NCI-H460 (cell line): ENCODE measurements around the gene NFAM1. TPM values are rescaled to one million over a fixed set of nuclear protein-coding genes. Genes with fewer than 3 reads are reported as not detected.

Experiments used
- DNase-seq: peaks from one replicate; pipeline ENCODE4 v3.0.0-alpha.2; 2016; ENCODE audit warnings: low read depth; ENCODE audit errors: extremely low read depth
- total RNA-seq: library from RNA; depleted of rRNA; stranded (reverse); fragments of >200 nt; shearing (Covaris generic); gene quantifications from 2 replicates; pipeline ENCODE4 v1.2.3, GENCODE V29; 2014

NFAM1 gene
- total RNA-seq, 1 experiment from 2014 or later: not detected

DNA sequence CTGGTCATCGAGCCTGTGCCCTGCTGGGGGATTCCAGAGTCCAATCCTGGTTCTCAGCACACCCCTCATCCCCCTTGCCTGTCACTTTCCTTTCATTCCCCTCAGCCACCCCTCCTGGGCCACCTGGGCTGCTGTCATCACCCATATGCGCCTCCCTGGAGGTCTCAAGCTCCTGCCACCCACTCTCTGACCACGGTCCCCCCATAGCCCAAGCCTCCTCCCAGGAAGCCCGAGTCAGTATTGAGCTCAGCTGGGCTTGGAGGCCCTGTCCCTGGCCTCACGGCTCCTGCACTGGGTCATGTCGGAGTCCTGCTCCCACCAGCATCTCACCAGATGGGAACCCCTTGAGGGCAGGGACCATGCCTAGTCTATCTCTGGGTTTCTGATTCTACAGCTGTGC lies 44.6 kb downstream of the NFAM1 start:
- no peak for DNase-seq

DNA sequence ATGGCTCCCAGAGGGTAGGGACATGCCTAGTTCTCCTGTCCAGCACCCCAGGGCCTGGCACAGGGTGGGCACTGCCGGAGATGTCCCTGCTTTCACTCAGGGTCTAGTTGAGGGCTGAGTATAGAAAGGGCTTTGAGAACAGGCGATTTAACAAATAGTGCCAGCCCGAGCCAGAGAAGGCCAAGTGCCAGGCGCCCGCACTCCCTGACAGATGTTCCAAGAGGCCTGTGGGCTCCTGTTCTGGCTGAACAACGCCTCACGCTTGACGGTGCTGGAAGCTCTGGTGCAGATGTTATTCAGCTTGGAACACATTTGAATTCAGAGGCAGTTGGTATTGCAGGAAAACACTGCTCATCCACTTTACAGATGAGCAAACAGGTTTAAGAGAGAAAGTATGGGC lies 46.5 kb downstream of the NFAM1 start:
- no peak for DNase-seq

DNA sequence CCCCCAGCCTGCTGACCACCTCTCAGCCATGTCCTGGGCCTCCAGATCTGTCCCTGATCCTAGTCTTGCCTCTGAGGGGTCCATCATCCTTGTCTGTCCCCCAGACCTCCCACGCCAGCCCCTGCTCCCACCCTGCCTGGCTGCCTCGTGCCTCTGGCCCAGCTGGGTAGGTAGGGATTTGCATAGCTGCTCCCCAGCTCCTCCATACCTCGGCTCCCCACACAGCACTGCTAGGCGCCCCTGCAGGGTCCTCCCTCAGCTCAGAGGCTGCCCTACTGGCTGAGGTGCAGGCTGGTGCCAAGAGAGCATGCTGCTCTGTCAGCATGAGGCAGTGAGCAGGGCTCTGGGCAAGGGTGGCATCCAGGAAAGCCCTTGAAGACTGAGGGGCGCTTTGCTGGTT lies 47.7 kb downstream of the NFAM1 start:
- DNase-seq: no peak

DNA sequence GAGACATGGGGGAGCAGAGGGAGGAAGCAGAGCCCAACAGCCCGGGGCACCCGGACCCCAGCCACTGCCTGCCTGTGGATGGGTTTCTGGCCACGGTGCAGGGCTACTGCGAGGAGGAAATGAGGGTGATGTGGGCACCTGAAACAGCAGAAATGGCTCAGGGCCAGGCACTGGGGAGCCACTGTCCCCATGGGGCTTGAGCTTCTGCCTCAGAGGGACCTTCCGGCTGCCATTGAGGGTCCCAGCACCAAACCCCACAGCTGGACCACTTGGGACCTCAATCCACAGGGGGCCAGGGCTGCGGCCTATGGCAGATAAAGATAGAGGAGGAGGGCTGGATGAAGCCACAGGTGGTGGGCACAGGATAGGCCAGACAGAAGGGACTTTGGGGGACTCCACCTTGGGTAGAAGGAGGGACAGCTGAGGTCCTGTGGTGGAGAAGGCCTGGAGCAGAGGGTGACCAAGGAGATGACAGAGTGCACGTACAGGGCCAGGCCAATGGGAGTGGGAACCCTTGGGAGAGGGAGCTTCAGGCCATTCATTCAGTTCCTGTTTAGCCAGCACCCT lies 48.3 kb downstream of the NFAM1 start:
- no peak for DNase-seq

DNA sequence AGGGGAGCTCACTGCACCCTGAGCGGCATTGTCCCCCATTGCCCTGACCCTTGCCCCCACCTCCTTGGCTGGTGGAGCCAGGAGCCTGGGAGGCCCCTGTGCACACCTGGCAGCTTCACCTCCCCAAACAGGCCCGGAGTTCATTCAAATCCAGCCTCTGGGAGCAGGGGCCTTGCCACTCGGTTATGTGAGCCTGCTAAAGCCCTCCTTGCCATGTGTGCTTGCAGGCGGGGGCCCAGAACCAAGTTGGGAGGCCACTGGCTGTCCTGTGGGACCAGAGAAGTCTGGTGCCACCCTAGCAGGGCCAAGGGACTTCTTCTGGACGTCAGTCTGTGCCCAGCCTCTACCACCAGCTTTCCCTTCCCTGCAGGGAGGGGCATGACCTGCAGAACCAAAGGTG lies 48.9 kb downstream of the NFAM1 start:
- DNase-seq: no peak

DNA sequence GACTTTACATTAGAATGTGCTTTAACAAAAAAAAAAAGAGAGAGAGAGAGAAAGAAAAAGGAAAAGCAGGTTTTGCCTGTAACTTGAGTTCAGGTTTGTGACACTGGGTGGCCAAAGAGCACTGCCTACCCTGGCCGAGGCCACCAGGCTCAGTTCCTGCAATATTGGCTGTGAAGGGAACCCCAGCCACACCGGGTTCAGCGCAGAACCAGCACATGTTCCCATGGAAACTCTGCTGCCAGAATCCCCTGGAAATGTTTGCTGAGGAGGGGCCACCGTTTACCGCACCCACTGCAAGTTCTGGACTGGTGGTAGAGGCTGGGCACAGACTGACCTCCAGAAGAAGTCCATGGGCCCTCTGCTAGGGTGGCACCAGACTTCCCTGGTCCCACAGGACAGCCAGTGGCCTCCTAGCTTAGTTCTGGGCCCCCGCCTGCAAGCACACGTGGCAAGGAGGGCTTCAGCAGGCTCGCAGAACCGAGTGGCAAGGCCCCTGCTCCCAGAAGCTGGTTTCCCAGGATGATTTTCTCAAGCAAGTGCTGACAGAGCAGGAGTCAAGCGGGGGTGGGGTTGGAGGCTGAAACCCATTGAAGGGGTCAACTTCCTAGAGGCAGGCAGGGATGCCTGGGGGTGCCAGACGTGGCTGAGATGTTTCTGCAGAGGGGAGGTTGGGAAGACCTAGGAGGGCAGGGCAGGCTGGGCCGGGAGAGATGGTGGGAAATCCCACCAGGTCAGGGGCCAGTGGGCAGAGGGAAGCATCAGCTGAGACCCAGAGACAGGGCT lies 51.2 kb downstream of the NFAM1 start:
- no peak for DNase-seq

- DNase-seq: no peak
Measured at GRCh38 chr22:42379966-42380537, 52.2 kb downstream of the NFAM1 start.

- DNase-seq: no peak
Measured at GRCh38 chr22:42376711-42377554, 55.3 kb downstream of the NFAM1 start.

- DNase-seq: no peak
Measured at GRCh38 chr22:42375982-42376381, 56.2 kb downstream of the NFAM1 start.

- DNase-seq: no peak
Measured at GRCh38 chr22:42372976-42373375, 59.2 kb downstream of the NFAM1 start.

DNA sequence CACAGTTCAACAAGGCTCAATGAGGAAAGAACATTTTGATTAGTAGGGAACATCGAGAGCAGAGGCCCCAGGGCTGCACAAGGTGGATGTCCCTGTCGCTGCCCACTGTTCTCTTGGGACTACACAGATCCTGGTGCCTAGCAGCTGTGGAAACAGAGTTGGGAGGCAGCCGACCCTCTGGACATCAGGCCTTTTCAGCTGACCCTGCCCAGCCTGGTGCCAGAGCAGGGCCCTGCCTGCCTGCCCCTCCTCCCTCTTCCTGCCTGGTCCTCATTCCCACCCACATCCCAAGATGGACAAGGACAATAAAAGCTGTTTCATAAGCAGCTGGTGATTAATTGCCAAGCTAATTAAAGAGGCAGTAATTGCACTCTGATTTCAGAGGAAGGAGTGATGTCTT lies 60.7 kb downstream of the NFAM1 start:
- DNase-seq: no peak

DNA sequence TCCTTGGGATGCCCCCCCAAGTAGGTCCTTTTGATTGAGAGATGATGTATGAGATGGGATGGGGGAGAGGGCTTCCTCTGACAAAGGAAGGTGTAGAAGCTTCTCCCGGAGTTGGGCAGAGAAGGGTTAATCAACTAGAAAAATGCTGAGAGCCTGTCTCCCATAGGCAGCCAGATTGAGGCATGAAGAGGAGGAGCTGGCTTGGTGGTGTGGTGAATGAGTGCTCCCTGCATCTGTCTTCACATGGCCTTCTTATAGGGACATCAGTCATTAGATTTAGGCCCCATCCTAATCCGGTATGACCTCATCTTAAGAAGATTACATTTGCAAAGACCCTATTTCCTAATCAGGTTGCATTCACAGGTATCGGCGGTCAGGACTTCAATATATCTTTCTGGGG lies 61.1 kb downstream of the NFAM1 start:
- DNase-seq: no peak

GRCh38 chr22:42369250-42370041 lies 62.8 kb downstream of the NFAM1 start:
- DNase-seq: peak; percentile 91

GRCh38 chr22:42368379-42369249 lies 63.6 kb downstream of the NFAM1 start:
- no peak for DNase-seq

- no peak for DNase-seq
Measured at GRCh38 chr22:42367980-42368378, 64.2 kb downstream of the NFAM1 start.

DNA sequence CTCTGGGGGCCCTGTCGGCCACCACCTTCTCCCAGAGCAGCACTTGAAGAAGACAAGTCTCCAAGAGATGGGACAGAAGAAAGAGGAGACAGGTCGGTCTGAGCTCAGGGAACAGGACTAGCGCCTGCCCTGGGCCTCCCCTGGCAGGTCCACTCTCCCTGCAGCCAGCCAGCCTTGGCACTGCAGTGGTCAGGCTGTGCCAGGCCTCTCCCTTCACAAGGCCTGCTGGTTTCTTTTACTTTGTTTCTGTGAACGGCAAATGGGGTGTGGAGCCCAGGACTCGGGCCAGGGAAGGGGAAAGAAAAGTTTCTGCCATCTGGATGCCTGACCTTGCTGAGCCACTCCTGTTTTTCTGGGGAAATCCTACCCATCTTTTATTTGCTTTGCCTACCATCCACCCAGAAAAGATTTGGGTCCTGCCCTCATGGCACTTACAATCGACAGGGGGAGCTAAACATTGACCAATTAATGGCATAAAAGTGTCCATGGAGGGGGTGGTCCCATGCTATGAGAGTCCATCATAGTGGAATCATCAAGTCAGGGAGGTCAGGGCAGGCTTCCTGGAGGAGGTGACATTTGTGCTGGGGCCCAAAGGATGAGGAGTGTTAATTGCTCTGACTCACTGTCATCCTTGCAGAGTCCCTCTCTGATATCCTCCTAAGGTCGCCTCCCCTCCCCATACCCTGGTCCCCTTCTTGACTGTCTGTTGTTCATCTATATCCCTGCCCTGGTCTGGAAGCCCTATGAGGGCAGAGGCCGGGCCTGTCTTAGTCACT lies 65.2 kb downstream of the NFAM1 start:
- no peak for DNase-seq

GRCh38 chr22:42365942-42366695 lies 66.1 kb downstream of the NFAM1 start:
- DNase-seq: no peak
